Measurements from ENCODE around the gene FRS2.

FRS2 gene

GRCh38 chr12:69527506-69528272 lies 57.5 kb downstream of the FRS2 start:
- no peak for DNase-seq (ENCODE audit: low spot score)

GRCh38 chr12:69529021-69529420 lies 58.8 kb downstream of the FRS2 start:
- no peak for DNase-seq (ENCODE audit: low spot score)

GRCh38 chr12:69533844-69534243 lies 63.7 kb downstream of the FRS2 start:
- no peak for DNase-seq (ENCODE audit: low spot score)

GRCh38 chr12:69534389-69534822 lies 64.2 kb downstream of the FRS2 start:
- DNase-seq (ENCODE audit: low spot score), result peak; percentile 5

GRCh38 chr12:69540987-69541386 lies 70.8 kb downstream of the FRS2 start:
- DNase-seq (ENCODE audit: low spot score), result no peak

GRCh38 chr12:69544087-69544486 lies 73.9 kb downstream of the FRS2 start:
- no peak for DNase-seq (ENCODE audit: low spot score)

- no peak for DNase-seq (ENCODE audit: low spot score)
Observed at GRCh38 chr12:69545081-69545480, 74.9 kb downstream of the FRS2 start.

GRCh38 chr12:69546693-69547438 lies 76.7 kb downstream of the FRS2 start:
- DNase-seq (ENCODE audit: low spot score), result no peak

- DNase-seq (ENCODE audit: low spot score), result no peak
Observed at GRCh38 chr12:69548687-69549086, 78.5 kb downstream of the FRS2 start.

GRCh38 chr12:69550569-69551350 lies 80.6 kb downstream of the FRS2 start:
- no peak for DNase-seq (ENCODE audit: low spot score)

GRCh38 chr12:69553628-69554248 lies 83.5 kb downstream of the FRS2 start:
- no peak for DNase-seq (ENCODE audit: low spot score)

GRCh38 chr12:69555461-69555860 lies 85.3 kb downstream of the FRS2 start:
- no peak for DNase-seq (ENCODE audit: low spot score)

- no peak for DNase-seq (ENCODE audit: low spot score)
Observed at GRCh38 chr12:69556383-69556782, 86.2 kb downstream of the FRS2 start.

- DNase-seq (ENCODE audit: low spot score), result no peak
Observed at GRCh38 chr12:69563166-69563762, 93.1 kb downstream of the FRS2 start.

GRCh38 chr12:69566603-69567002 lies 96.4 kb downstream of the FRS2 start:
- no peak for DNase-seq (ENCODE audit: low spot score)

GRCh38 chr12:69569236-69569635 lies 99.0 kb downstream of the FRS2 start:
- no peak for DNase-seq (ENCODE audit: low spot score)

GRCh38 chr12:69570000-69570516 lies 99.9 kb downstream of the FRS2 start:
- DNase-seq (ENCODE audit: low spot score), result no peak

GRCh38 chr12:69570545-69571399 lies 100.6 kb downstream of the FRS2 start:
- DNase-seq (ENCODE audit: low spot score), result peak; percentile 77

GRCh38 chr12:69575346-69575745 lies 105.2 kb downstream of the FRS2 start:
- no peak for DNase-seq (ENCODE audit: low spot score)

GRCh38 chr12:69578283-69578682 lies 108.1 kb downstream of the FRS2 start:
- DNase-seq (ENCODE audit: low spot score), result no peak

- DNase-seq (ENCODE audit: low spot score), result no peak
Observed at GRCh38 chr12:69579029-69579428, 108.8 kb downstream of the FRS2 start.

Data from CD4-positive, alpha-beta T cell treated with Interleukin-2 at 100 ng/mL for 4 hours (primary cell).